IMR-90 (cell line): Measurements from ENCODE around the gene CHGA. TPM values are rescaled to one million over a fixed set of nuclear protein-coding genes. Genes with fewer than 3 reads are reported as not detected.

Experiments
- ATAC-seq: fragments of 200-7000 bp; cut with Tn5 transposase; 2 replicates; pipeline ENCODE4 v1.9.1; 2020; ENCODE audit warnings: low read depth, mild to moderate bottlenecking, moderate library complexity
- BruUV-seq: library from RNA; stranded (reverse); fragments of 400-500 nt; replicated peaks from 2 replicates; lab custom pipeline; 2021; lab: Mats Ljungman, UMichigan
- CTCF ChIA-PET: fragments of 300-600 bp; formaldehyde crosslinking; extraction: SDS; loops from one replicate; lab custom pipeline; 2021; ENCODE audit warnings: antibody characterized with exemption; lab: Yijun Ruan, JAX
- POLR2A ChIA-PET: fragments of 300-600 bp; sonication (Branson Sonifier 250); formaldehyde crosslinking; loops from one replicate; lab custom pipeline; 2022; ENCODE audit warnings: antibody characterized with exemption; ENCODE audit not compliant: unreplicated experiment; lab: Charles Lee
- DNase-seq: peaks from one replicate; pipeline ENCODE4 v3.0.0; 2013
- H2AFZ ChIP-seq: replicated peaks from 2 replicates; pipeline ENCODE3; 2013; ENCODE audit warnings: low read length, mild to moderate bottlenecking; ENCODE audit not compliant: poor library complexity
- H2AK5ac ChIP-seq: 2 replicates; pipeline ENCODE4 v1.6.1; 2013; ENCODE audit warnings: low read depth, low read length, inconsistent platforms
- H2AK9ac ChIP-seq: replicated peaks from 2 replicates; pipeline ENCODE3; 2013; ENCODE audit warnings: mild to moderate bottlenecking, low read depth, low read length, moderate library complexity; ENCODE audit not compliant: poor library complexity
- H2BK120ac ChIP-seq: 2 replicates; pipeline ENCODE4 v1.6.1; 2013; ENCODE audit warnings: low read depth, low read length, inconsistent platforms
- H2BK15ac ChIP-seq: 3 replicates; pipeline ENCODE4 v1.6.1; 2013; ENCODE audit warnings: low read depth, low read length, inconsistent platforms
- H2BK20ac ChIP-seq: 2 replicates; pipeline ENCODE4 v1.6.1; 2013; ENCODE audit warnings: low read depth, mild to moderate bottlenecking, inconsistent platforms, low read length, moderate library complexity
- H2BK5ac ChIP-seq: 2 replicates; pipeline ENCODE4 v1.6.1; 2013; ENCODE audit warnings: mild to moderate bottlenecking, low read depth, low read length, inconsistent platforms; ENCODE audit not compliant: poor library complexity, severe bottlenecking
- H3K14ac ChIP-seq: replicated peaks from 2 replicates; pipeline ENCODE4 v1.6.1; 2013; ENCODE audit warnings: low read depth, low read length, inconsistent platforms
- H3K18ac ChIP-seq: 2 replicates; pipeline ENCODE4 v1.6.1; 2013; ENCODE audit warnings: low read depth, low read length, control low read depth
- H3K23ac ChIP-seq: 2 replicates; pipeline ENCODE4 v1.6.1; 2013; ENCODE audit warnings: low read depth, low read length, inconsistent platforms
- H3K27ac ChIP-seq: 2 replicates; pipeline ENCODE4 v1.5.1; 2013; ENCODE audit warnings: mild to moderate bottlenecking, control low read depth, low read length; ENCODE audit not compliant: insufficient read depth
- H3K27me3 ChIP-seq: 2 replicates; pipeline ENCODE4 v1.6.1; 2013; ENCODE audit warnings: low read length; ENCODE audit not compliant: control insufficient read depth, insufficient read depth
- H3K36me3 ChIP-seq: 2 replicates; pipeline ENCODE4 v1.6.1; 2013; ENCODE audit warnings: low read length, mixed read lengths; ENCODE audit not compliant: control insufficient read depth, insufficient read depth
- H3K4ac ChIP-seq: 2 replicates; pipeline ENCODE4 v1.6.1; 2013; ENCODE audit warnings: low read depth, low read length, inconsistent platforms
- H3K4me1 ChIP-seq: 2 replicates; pipeline ENCODE4 v1.6.1; 2013; ENCODE audit warnings: low read length, mixed read lengths; ENCODE audit not compliant: control insufficient read depth, insufficient read depth
- H3K4me2 ChIP-seq: 2 replicates; pipeline ENCODE4 v1.6.1; 2013; ENCODE audit warnings: low read depth, mild to moderate bottlenecking, control low read depth, low read length, moderate library complexity
- H3K4me3 ChIP-seq: 2 replicates; pipeline ENCODE4 v1.5.1; 2013; ENCODE audit warnings: low read depth, mild to moderate bottlenecking, control low read depth, low read length, moderate library complexity; ENCODE audit not compliant: insufficient read depth
- H3K56ac ChIP-seq: 2 replicates; pipeline ENCODE4 v1.6.1; 2013; ENCODE audit warnings: low read length, inconsistent platforms; ENCODE audit not compliant: insufficient read depth; ENCODE audit errors: extremely low read depth
- H3K79me1 ChIP-seq, 2 experiments: 2 replicates each; pipeline ENCODE4 v1.6.1; 2013; ENCODE audit warnings: low read length in 2 of 2, inconsistent platforms in 1 of 2, low read depth in 1 of 2
- H3K9ac ChIP-seq: 2 replicates; pipeline ENCODE4 v1.6.1; 2013; ENCODE audit warnings: low read depth, low read length, control low read depth
- H3K9me1 ChIP-seq: 2 replicates; pipeline ENCODE4 v1.6.1; 2013; ENCODE audit warnings: low read length, inconsistent platforms; ENCODE audit not compliant: insufficient read depth
- H3K9me3 ChIP-seq: 2 replicates; pipeline ENCODE4 v1.6.1; 2013; ENCODE audit warnings: low read length; ENCODE audit not compliant: control insufficient read depth, insufficient read depth
- H4K20me1 ChIP-seq: 2 replicates; pipeline ENCODE4 v1.6.1; 2013; ENCODE audit warnings: low read length, inconsistent platforms; ENCODE audit not compliant: insufficient read depth
- H4K5ac ChIP-seq: 2 replicates; pipeline ENCODE4 v1.6.1; 2013; ENCODE audit warnings: mild to moderate bottlenecking, low read depth, low read length, control low read depth
- H4K8ac ChIP-seq, 2 experiments: 2 replicates each; pipeline ENCODE4 v1.6.1; 2013; ENCODE audit warnings: low read depth in 2 of 2, low read length in 2 of 2, control low read depth in 1 of 2, inconsistent platforms in 1 of 2
- H4K91ac ChIP-seq: 2 replicates; pipeline ENCODE4 v1.6.1; 2013; ENCODE audit warnings: low read depth, low read length, inconsistent platforms; ENCODE audit not compliant: insufficient read depth
- BHLHE40 ChIP-seq: fragments of 150-350 bp; IDR thresholded peaks from 2 replicates; pipeline ENCODE4 v1.6.1; 2016; ENCODE audit warnings: mild to moderate bottlenecking, low read depth, low read length
- CEBPB ChIP-seq: IDR thresholded peaks from 2 replicates; pipeline ENCODE4 v1.6.1; 2012; ENCODE audit warnings: low read depth, low read length, improper control_type of control experiment
- CHD1 ChIP-seq: IDR thresholded peaks from 2 replicates; pipeline ENCODE4 v1.6.1; 2012; ENCODE audit warnings: low read depth, low read length, improper control_type of control experiment
- CTCF ChIP-seq: conservative IDR thresholded peaks from 2 replicates; pipeline ENCODE4 v1.5.1; 2012; ENCODE audit warnings: mild to moderate bottlenecking, low read depth, low read length, improper control_type of control experiment
- FOS ChIP-seq: fragments of 150-350 bp; IDR thresholded peaks from 2 replicates; pipeline ENCODE4 v1.6.1; 2016; ENCODE audit warnings: low read depth, low read length
- MAFK ChIP-seq: IDR thresholded peaks from 2 replicates; pipeline ENCODE4 v1.6.1; 2012; ENCODE audit warnings: low read depth, low read length, improper control_type of control experiment
- MAZ ChIP-seq: IDR thresholded peaks from 2 replicates; pipeline ENCODE4 v1.6.1; 2012; ENCODE audit warnings: low read depth, mild to moderate bottlenecking, low read length, improper control_type of control experiment, moderate library complexity, borderline replicate concordance
- MXI1 ChIP-seq: IDR thresholded peaks from 2 replicates; pipeline ENCODE4 v1.6.1; 2012; ENCODE audit warnings: low read depth, mild to moderate bottlenecking, low read length, moderate library complexity, borderline replicate concordance
- NFE2L2 ChIP-seq: fragments of 150-350 bp; IDR thresholded peaks from 2 replicates; pipeline ENCODE4 v1.6.1; 2016; ENCODE audit warnings: low read depth, mild to moderate bottlenecking, low read length
- POLR2A ChIP-seq: IDR thresholded peaks from 2 replicates; pipeline ENCODE4 v1.6.1; 2012; ENCODE audit warnings: mild to moderate bottlenecking, low read depth, low read length
- RAD21 ChIP-seq: IDR thresholded peaks from 2 replicates; pipeline ENCODE4 v1.6.1; 2012; ENCODE audit warnings: low read length, improper control_type of control experiment
- RCOR1 ChIP-seq: IDR thresholded peaks from 2 replicates; pipeline ENCODE4 v1.6.1; 2012; ENCODE audit warnings: mild to moderate bottlenecking, low read length, improper control_type of control experiment; ENCODE audit not compliant: insufficient replicate concordance
- RFX5 ChIP-seq: IDR thresholded peaks from 2 replicates; pipeline ENCODE4 v1.8.0; 2012; ENCODE audit warnings: low read depth, mild to moderate bottlenecking, low read length, moderate library complexity
- SMC3 ChIP-seq: fragments of 150-350 bp; IDR thresholded peaks from 2 replicates; pipeline ENCODE4 v1.6.1; 2016; ENCODE audit warnings: low read depth, mild to moderate bottlenecking, antibody characterized with exemption, low read length, moderate library complexity
- USF2 ChIP-seq: fragments of 150-350 bp; IDR thresholded peaks from 2 replicates; pipeline ENCODE4 v1.6.1; 2017; ENCODE audit warnings: mild to moderate bottlenecking, antibody characterized with exemption, low read length, low read depth
- WGBS, 2 experiments: methylation state at CpG; one replicate each; pipeline versions ENCODE4 v1.1.5 to v1.1.7; 2013; ENCODE audit warnings: missing lambda C conversion rate in 2 of 2; ENCODE audit not compliant: insufficient read length in 1 of 2; ENCODE audit errors: extremely low coverage in 2 of 2; 5-methylcytosine and 5-hydroxymethylcytosine counted together
- dilution Hi-C: fragments of 300-500 bp; cut with HindIII; formaldehyde crosslinking; loops from one replicate; pipeline ENCODE4 v1.14.3; 2018; ENCODE audit warnings: low sequenced_read_pairs; ENCODE audit not compliant: unreplicated experiment
- in situ Hi-C: fragments of 300-500 bp; cut with MboI; formaldehyde crosslinking; loops from 3 replicates; pipeline ENCODE4 v1.14.3; 2019; ENCODE audit warnings: low sequenced_read_pairs, inconsistent platforms, mixed read lengths
- intact Hi-C: fragments of 100-400 bp; cut with micrococcal nuclease; formaldehyde crosslinking; loops from 2 replicates; pipeline ENCODE4 v1.10.0; 2022
- polyA plus RNA-seq, 3 experiments: library from polyadenylated mRNA; depleted of rRNA; stranded (reverse); fragments of >200 nt; gene quantifications; 2 replicates each; pipeline ENCODE4 v1.2.3, GENCODE V29; 2012; ENCODE audit warnings: low replicate concordance in 1 of 3
- total RNA-seq: library from RNA; depleted of rRNA; stranded (reverse); fragments of >200 nt; gene quantifications from 2 replicates; pipeline ENCODE4 v1.2.3, GENCODE V29; 2012

Gene CHGA
- total and polyA plus RNA-seq, 2 of the 4 experiments (the other 2 are of a cell fraction) = not detected

GRCh38 chr14:92927349-92928257, 4.7 kb downstream of the CHGA start:
- no peak overlapping the region for H3K4ac ChIP-seq
- no peak overlapping the region for H3K23ac ChIP-seq
- no peak overlapping the region for H3K14ac ChIP-seq
- H4K20me1 ChIP-seq = no peaks in the 10 kb centered on the region
- in situ Hi-C loops = no loop called here
- no peak overlapping the region for H2AFZ ChIP-seq
- H2AK9ac ChIP-seq = no peak overlapping the region
- no peak overlapping the region for H2BK15ac ChIP-seq
- no peaks in the 10 kb centered on the region; the same call in 1 of the 2 replicates for H3K9me1 ChIP-seq
- H3K79me1 ChIP-seq = no peaks in the 10 kb centered on the region
- intact Hi-C loops = no loop called here
- no peak overlapping the region for H2AK5ac ChIP-seq
- no peak overlapping the region for H3K56ac ChIP-seq
- ATAC-seq (no peak), DNase-seq (no peak)
- dilution Hi-C loops = no loop called here
- H3K27ac ChIP-seq = no peak overlapping the region
- no peak overlapping the region for H2BK120ac ChIP-seq
- no peak overlapping the region for H4K8ac ChIP-seq
- no peak overlapping the region for H4K91ac ChIP-seq
- H3K9ac ChIP-seq = no peak overlapping the region
- H4K5ac ChIP-seq = no peak overlapping the region
- no peaks in the 10 kb centered on the region for H3K9me3 ChIP-seq
- no peak overlapping the region for H3K18ac ChIP-seq
- POLR2A ChIA-PET = no interaction called here
- no peaks in the 10 kb centered on the region for H3K4me1 ChIP-seq
- no peaks in the 10 kb centered on the region for H3K36me3 ChIP-seq
- H3K27me3 ChIP-seq = peaks cover 10% of the 10 kb centered on the region; the same call in 1 of the 2 replicates
- WGBS, 2 experiments = 52% methylated on average over 5 of the region's 14 CpGs; no CpG with 5 or more reads in 1 of the 2 experiments
- H2BK20ac ChIP-seq = no peak overlapping the region
- CTCF ChIA-PET = no interaction called here
- H2BK5ac ChIP-seq = no peak overlapping the region
- H3K4me3 ChIP-seq = no peak overlapping the region
- no peak overlapping the region for H3K4me2 ChIP-seq
- BruUV-seq = no TSS peak
- TF ChIP-seq POLR2A (no peak), NFE2L2 (no peak), RAD21 (no peak), MXI1 (no peak), CEBPB (no peak), FOS (no peak), RCOR1 (no peak), MAFK (no peak), SMC3 (no peak), MAZ (no peak), USF2 (no peak), CHD1 (no peak), RFX5 (no peak), BHLHE40 (no peak), CTCF (no peak)
